Ishikawa (cell line): ENCODE results near the gene SIM2.

Experiments used
- EP300 ChIP-seq: IDR thresholded peaks from 2 replicates; pipeline ENCODE4 v1.6.1; 2012; ENCODE audit warnings: borderline replicate concordance
- REST ChIP-seq: IDR thresholded peaks from 2 replicates; pipeline ENCODE4 v1.6.1; 2012; ENCODE audit warnings: low read depth, mild to moderate bottlenecking
- TAF1 ChIP-seq: IDR thresholded peaks from 2 replicates; pipeline ENCODE4 v1.6.1; 2012; ENCODE audit warnings: low read depth, mild to moderate bottlenecking

- TF ChIP-seq TAF1, result no peak
- TF ChIP-seq REST, result no peak
- no peak for TF ChIP-seq EP300
These were observed 93.0 kb downstream of the SIM2 start for GRCh38 chr21:36791695-36792470.
